Testis (tissue), 3 donors: ENCODE results near the gene ZSCAN10. TPM values are rescaled to one million over a fixed set of nuclear protein-coding genes. Genes with fewer than 3 reads are reported as not detected.

Experiments used
- DNase-seq: peaks from one replicate; pipeline ENCODE4 v3.0.0-alpha.2; 2019
- H3K27ac ChIP-seq, 2 donors: fragments of 200-600 bp; sonication (generic); one replicate each; pipeline ENCODE4 v1.5.1; 2019
- H3K27me3 ChIP-seq: fragments of 200-600 bp; sonication (generic); one replicate; pipeline ENCODE4 v1.5.1; 2019
- H3K36me3 ChIP-seq: fragments of 200-600 bp; sonication (generic); one replicate; pipeline ENCODE4 v1.5.1; 2017; ENCODE audit warnings: low read depth; ENCODE audit errors: missing control alignments
- H3K4me1 ChIP-seq: fragments of 200-600 bp; sonication (generic); one replicate; pipeline ENCODE4 v1.5.1; 2019
- H3K4me3 ChIP-seq, 2 donors: fragments of 200-600 bp; sonication (generic); one replicate each; pipeline ENCODE4 v1.5.1; 2017 to 2019
- H3K9me3 ChIP-seq: fragments of 200-600 bp; sonication (generic); one replicate; pipeline ENCODE4 v1.5.1; 2017
- CTCF ChIP-seq, 3 experiments: fragments of 450-650 bp in 2 of 3; fragments of 200-600 bp in 1 of 3; sonication (generic) in 1 of 3; IDR thresholded peaks; one replicate each; pipeline ENCODE4 v1.5.1; 2016 to 2019; ENCODE audit warnings: antibody characterized with exemption in 3 of 3, mild to moderate bottlenecking in 2 of 3, moderate library complexity in 1 of 3
- POLR2A ChIP-seq: fragments of 450-650 bp; IDR thresholded peaks from one replicate; pipeline ENCODE4 v1.6.1; 2017; ENCODE audit warnings: antibody characterized with exemption, mild to moderate bottlenecking, moderate library complexity
- WGBS, 2 donors: methylation state at CpG; one replicate each; pipeline ENCODE4 v1.1.5; 2018; 5-methylcytosine and 5-hydroxymethylcytosine counted together
- intact Hi-C: fragments of 100-400 bp; cut with DNase I; formaldehyde crosslinking; loops from one replicate; pipeline ENCODE4 v1.15.1; 2023; ENCODE audit warnings: low total_unique reads
- polyA plus RNA-seq: library from polyadenylated mRNA; stranded (reverse); fragments of 350-450 nt; fragmentation: Illumina TruSeq; extraction: RNeasy Lipid Tissue Mini Kit (QIAGEN cat#74804); gene quantifications from one replicate; pipeline ENCODE4 v1.2.3, GENCODE V29; 2014; ENCODE audit warnings: low read depth, low replicate concordance; ENCODE audit not compliant: insufficient read depth
- total RNA-seq, 2 donors: library from RNA; depleted of rRNA; stranded (reverse); fragments of >200 nt; gene quantifications; one replicate each; pipeline ENCODE4 v1.2.3, GENCODE V29; 2016

Gene ZSCAN10
- total and polyA plus RNA-seq, 3 donors from 2014 or later, result 0.79 to 0.93 (median 0.91) TPM

- peaks cover 12% of the 10 kb centered on the region for H3K4me1 ChIP-seq
- DNase-seq, result no peak
- H3K9me3 ChIP-seq, result no peaks in the 10 kb centered on the region
- H3K4me3 ChIP-seq, result no peak overlapping the region
- no peaks in the 10 kb centered on the region for H3K36me3 ChIP-seq
- 80 to 82% methylated on average over 5 of the region's 5 CpGs for WGBS, 2 donors
- intact Hi-C loops, result no loop called here
- H3K27ac ChIP-seq, result no peak overlapping the region
- no peaks in the 10 kb centered on the region for H3K27me3 ChIP-seq
- TF ChIP-seq CTCF (IDR thresholded peaks at IDR 0.05) (no peak), POLR2A (no peak)
Observed at GRCh38 chr16:3050487-3050886, 48.6 kb downstream of the ZSCAN10 start.

- Histone ChIP-seq H3K27me3 (no peaks in the 10 kb centered on the region), H3K4me1 (peaks cover 14% of the 10 kb centered on the region), H3K36me3 (no peaks in the 10 kb centered on the region), H3K4me3 (no peak overlapping the region), H3K27ac (no peak overlapping the region), H3K9me3 (no peaks in the 10 kb centered on the region)
- WGBS, 2 donors, result 79 to 86% methylated on average over 14 to 26 of the region's 26 CpGs
- no peak for DNase-seq
- TF ChIP-seq CTCF (IDR thresholded peaks at IDR 0.05), result no peak
- no peak for TF ChIP-seq POLR2A
- intact Hi-C loops, result no loop called here
Observed at GRCh38 chr16:3049921-3050481, 49.1 kb downstream of the ZSCAN10 start.

- no peaks in the 10 kb centered on the region for H3K36me3 ChIP-seq
- peaks cover 14% of the 10 kb centered on the region for H3K4me1 ChIP-seq
- DNase-seq, result no peak
- no peak overlapping the region for H3K27ac ChIP-seq
- H3K4me3 ChIP-seq, result no peak overlapping the region
- H3K9me3 ChIP-seq, result no peaks in the 10 kb centered on the region
- intact Hi-C loops, result no loop called here
- no peaks in the 10 kb centered on the region for H3K27me3 ChIP-seq
- no peak for TF ChIP-seq CTCF (IDR thresholded peaks at IDR 0.05)
- no peak for TF ChIP-seq POLR2A
- 5 to 7% methylated on average over 2 to 13 of the region's 13 CpGs for WGBS, 2 donors
Observed at GRCh38 chr16:3047387-3047720, 51.7 kb downstream of the ZSCAN10 start.

- 1 to 3% methylated on average over 14 to 54 of the region's 54 CpGs for WGBS, 2 donors
- intact Hi-C loops, result no loop called here
- no peak for DNase-seq
- Histone ChIP-seq H3K36me3 (no peaks in the 10 kb centered on the region), H3K27ac (no peak overlapping the region), H3K9me3 (no peaks in the 10 kb centered on the region), H3K4me3 (peak overlapping the region in 1 of 2 donors; percentile 47), H3K27me3 (no peaks in the 10 kb centered on the region), H3K4me1 (peaks cover 14% of the 10 kb centered on the region)
- TF ChIP-seq POLR2A, result no peak
- no peak for TF ChIP-seq CTCF (IDR thresholded peaks at IDR 0.05)
Observed at GRCh38 chr16:3046641-3047386, 52.3 kb downstream of the ZSCAN10 start.
